Measurements from ENCODE around the gene GAL3ST2.

GAL3ST2 gene

GRCh38 chr2:241794250-241794823 lies 17.7 kb downstream of the GAL3ST2 start:
- TF ChIP-seq, protein P1, sequence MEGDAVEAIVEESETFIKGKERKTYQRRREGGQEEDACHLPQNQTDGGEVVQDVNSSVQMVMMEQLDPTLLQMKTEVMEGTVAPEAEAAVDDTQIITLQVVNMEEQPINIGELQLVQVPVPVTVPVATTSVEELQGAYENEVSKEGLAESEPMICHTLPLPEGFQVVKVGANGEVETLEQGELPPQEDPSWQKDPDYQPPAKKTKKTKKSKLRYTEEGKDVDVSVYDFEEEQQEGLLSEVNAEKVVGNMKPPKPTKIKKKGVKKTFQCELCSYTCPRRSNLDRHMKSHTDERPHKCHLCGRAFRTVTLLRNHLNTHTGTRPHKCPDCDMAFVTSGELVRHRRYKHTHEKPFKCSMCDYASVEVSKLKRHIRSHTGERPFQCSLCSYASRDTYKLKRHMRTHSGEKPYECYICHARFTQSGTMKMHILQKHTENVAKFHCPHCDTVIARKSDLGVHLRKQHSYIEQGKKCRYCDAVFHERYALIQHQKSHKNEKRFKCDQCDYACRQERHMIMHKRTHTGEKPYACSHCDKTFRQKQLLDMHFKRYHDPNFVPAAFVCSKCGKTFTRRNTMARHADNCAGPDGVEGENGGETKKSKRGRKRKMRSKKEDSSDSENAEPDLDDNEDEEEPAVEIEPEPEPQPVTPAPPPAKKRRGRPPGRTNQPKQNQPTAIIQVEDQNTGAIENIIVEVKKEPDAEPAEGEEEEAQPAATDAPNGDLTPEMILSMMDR (IDR thresholded peaks at IDR 0.05; ENCODE audit: low read depth, low read length, missing control alignments), result no peak
- DNase-seq (ENCODE audit: low read depth), result no peak
- H3K4me3 ChIP-seq (ENCODE audit: low read depth, low read length), result no peak overlapping the region

GRCh38 chr2:241795021-241795999 lies 18.7 kb downstream of the GAL3ST2 start:
- DNase-seq (ENCODE audit: low read depth), result no peak
- no peak overlapping the region for H3K4me3 ChIP-seq (ENCODE audit: low read depth, low read length)
- TF ChIP-seq, protein P1 (IDR thresholded peaks at IDR 0.05; ENCODE audit: low read depth, low read length, missing control alignments), result no peak

DNA sequence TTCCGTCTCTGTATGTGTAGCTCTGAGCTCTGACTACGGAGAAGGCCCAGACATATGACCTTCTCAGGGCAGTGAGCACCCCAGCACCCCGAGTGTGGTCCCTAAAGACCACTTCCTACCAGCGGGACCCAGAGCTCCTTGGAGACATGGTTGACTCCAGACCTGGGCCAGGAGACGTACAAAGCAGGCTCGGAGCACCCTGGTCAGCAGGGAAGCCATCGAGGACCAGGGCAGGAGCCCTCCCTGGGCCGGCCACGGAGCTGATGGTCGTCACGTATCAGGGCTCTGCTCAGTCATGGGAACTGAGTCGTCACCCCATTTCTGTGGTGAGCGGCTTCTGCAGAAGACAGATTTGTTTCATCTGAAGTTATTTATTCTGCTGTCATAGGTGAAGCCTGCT lies 19.6 kb downstream of the GAL3ST2 start:
- TF ChIP-seq, protein P1 (IDR thresholded peaks at IDR 0.05; ENCODE audit: low read depth, low read length, missing control alignments), result no peak
- no peak for DNase-seq (ENCODE audit: low read depth)
- H3K4me3 ChIP-seq (ENCODE audit: low read depth, low read length), result no peak overlapping the region

DNA sequence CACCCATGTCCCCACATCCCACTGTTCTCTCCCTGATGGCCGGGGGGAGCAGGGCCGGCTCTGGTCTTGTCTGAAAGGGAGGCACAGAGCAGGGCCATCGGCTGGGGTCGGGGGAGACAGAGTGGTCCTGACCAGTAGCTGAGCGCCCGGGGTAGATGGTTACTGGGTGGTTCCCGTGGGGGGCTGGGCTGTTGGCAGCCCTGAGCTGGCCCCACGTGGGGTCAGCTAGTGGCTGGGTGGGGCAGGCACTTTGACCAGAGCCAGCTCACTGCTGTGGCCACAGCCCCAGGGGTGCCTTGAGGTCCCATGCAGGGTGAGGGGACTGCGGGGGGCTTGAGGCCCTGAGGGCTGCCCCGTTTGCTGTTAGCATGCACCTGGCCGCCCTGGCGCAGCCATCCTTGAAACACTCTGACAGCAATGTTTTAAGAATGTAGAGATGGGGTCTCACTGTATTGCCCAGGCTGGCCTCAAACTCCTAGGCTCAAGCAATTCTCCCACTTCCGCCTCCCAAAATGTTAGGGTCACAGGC lies 20.1 kb downstream of the GAL3ST2 start:
- no peak overlapping the region for H3K4me3 ChIP-seq (ENCODE audit: low read depth, low read length)
- no peak for DNase-seq (ENCODE audit: low read depth)
- TF ChIP-seq, protein P1 (IDR thresholded peaks at IDR 0.05; ENCODE audit: low read depth, low read length, missing control alignments), result no peak

GRCh38 chr2:241797441-241798080 lies 20.9 kb downstream of the GAL3ST2 start:
- no peak for DNase-seq (ENCODE audit: low read depth)
- no peak overlapping the region for H3K4me3 ChIP-seq (ENCODE audit: low read depth, low read length)
- TF ChIP-seq, protein P1 (IDR thresholded peaks at IDR 0.05; ENCODE audit: low read depth, low read length, missing control alignments), result no peak

- H3K4me3 ChIP-seq (ENCODE audit: low read depth, low read length), result no peak overlapping the region
- TF ChIP-seq, protein P1 (IDR thresholded peaks at IDR 0.05; ENCODE audit: low read depth, low read length, missing control alignments), result no peak
- no peak for DNase-seq (ENCODE audit: low read depth)
Observed at GRCh38 chr2:241798081-241798630, 21.5 kb downstream of the GAL3ST2 start.

Measured in GM12864 (cell line).